ENCODE results near the gene N4BP2L2. TPM values are rescaled to one million over a fixed set of nuclear protein-coding genes. Genes with fewer than 3 reads are reported as not detected.

N4BP2L2 gene
- total and polyA plus RNA-seq, 2 of the 4 experiments (the other 2 are of a cell fraction), result 28.7 to 34.6 TPM

GRCh38 chr13:32542221-32542620 is 3.6 kb upstream of the N4BP2L2 start:
- no peak overlapping the region for H3K4me2 ChIP-seq (ENCODE audit: low read depth, low read length)
- ChIA-PET POLR2A (ENCODE audit: unreplicated experiment) (no interaction called here), CTCF (interaction anchor here (1.2 kb wide), 1 partner anchor 127 kb away, joined by 3 read pairs; no protein-coding TSS in a partner anchor)
- no peaks in the 10 kb centered on the region for H3K9me1 ChIP-seq (ENCODE audit: insufficient read depth, low read length)
- no peak overlapping the region for H2AK9ac ChIP-seq (replicated peaks; ENCODE audit: low read depth, low read length, poor library complexity)
- no peak overlapping the region for H3K23ac ChIP-seq (ENCODE audit: low read depth, low read length)
- dilution Hi-C loops (cut with HindIII; ENCODE audit: low sequenced_read_pairs, unreplicated experiment) (no loop called here), in situ Hi-C loops (cut with MboI; ENCODE audit: low sequenced_read_pairs) (no loop called here), intact Hi-C loops (cut with micrococcal nuclease) (no loop called here)
- no peak overlapping the region for H3K4me3 ChIP-seq (ENCODE audit: insufficient read depth, low read depth, low read length)
- no peaks in the 10 kb centered on the region for H3K9me3 ChIP-seq (ENCODE audit: control insufficient read depth, insufficient read depth, low read length)
- H2BK15ac ChIP-seq (ENCODE audit: low read depth, low read length), result no peak overlapping the region
- H3K9ac ChIP-seq (ENCODE audit: low read depth, low read length), result no peak overlapping the region
- no peak overlapping the region for H2BK120ac ChIP-seq (ENCODE audit: low read depth, low read length)
- no peak overlapping the region for H2BK20ac ChIP-seq (ENCODE audit: low read depth, low read length)
- no peak overlapping the region for H4K5ac ChIP-seq (ENCODE audit: low read depth, low read length)
- no peak overlapping the region for H2AFZ ChIP-seq (replicated peaks; ENCODE audit: low read length, poor library complexity)
- no peak for ATAC-seq (ENCODE audit: low read depth)
- H3K36me3 ChIP-seq (ENCODE audit: control insufficient read depth, insufficient read depth, low read length), result no peaks in the 10 kb centered on the region
- no CpG with 5 or more reads among the region's 2 CpGs for WGBS, 2 experiments (ENCODE audit: extremely low coverage in 2 of 2, insufficient read length in 1 of 2)
- peaks cover 2% of the 10 kb centered on the region; the same call in 1 of the 2 replicates for H3K27me3 ChIP-seq (ENCODE audit: control insufficient read depth, insufficient read depth, low read length)
- no peak overlapping the region for H4K8ac ChIP-seq (ENCODE audit: low read depth in 2 of 2, low read length in 2 of 2)
- no peak overlapping the region for H3K18ac ChIP-seq (ENCODE audit: low read depth, low read length)
- TF ChIP-seq CEBPB (IDR thresholded peaks at IDR 0.05; ENCODE audit: low read depth, low read length), result no peak
- no peak for TF ChIP-seq MAFK (IDR thresholded peaks at IDR 0.05; ENCODE audit: low read depth, low read length)
- TF ChIP-seq CHD1 (IDR thresholded peaks at IDR 0.05; ENCODE audit: low read depth, low read length), result no peak
- no peak for TF ChIP-seq CTCF (conservative IDR thresholded peaks at IDR 0.05; ENCODE audit: low read depth, low read length)
- no peak for TF ChIP-seq BHLHE40 (IDR thresholded peaks at IDR 0.05; ENCODE audit: low read depth, low read length)
- no peak for TF ChIP-seq ELK1 (IDR thresholded peaks at IDR 0.05; ENCODE audit: borderline replicate concordance, low read depth, low read length)
- TF ChIP-seq POLR2A (IDR thresholded peaks at IDR 0.05; ENCODE audit: low read depth, low read length), result no peak
- no peak for TF ChIP-seq MXI1 (IDR thresholded peaks at IDR 0.05; ENCODE audit: borderline replicate concordance, low read depth, low read length)
- no peak for TF ChIP-seq SMC3 (IDR thresholded peaks at IDR 0.05; ENCODE audit: low read depth, low read length)
- TF ChIP-seq MAZ (IDR thresholded peaks at IDR 0.05; ENCODE audit: borderline replicate concordance, low read depth, low read length), result no peak
- no peak for TF ChIP-seq NFE2L2 (IDR thresholded peaks at IDR 0.05; ENCODE audit: low read depth, low read length)
- no peak overlapping the region for H3K14ac ChIP-seq (replicated peaks; ENCODE audit: low read depth, low read length)
- no peak overlapping the region for H3K4ac ChIP-seq (ENCODE audit: low read depth, low read length)
- no peak overlapping the region for H2BK5ac ChIP-seq (ENCODE audit: low read depth, low read length, poor library complexity, severe bottlenecking)
- no peaks in the 10 kb centered on the region for H4K20me1 ChIP-seq (ENCODE audit: insufficient read depth, low read length)
- no peak overlapping the region for H2AK5ac ChIP-seq (ENCODE audit: low read depth, low read length)
- no peak overlapping the region for H3K27ac ChIP-seq (ENCODE audit: insufficient read depth, low read length)
- no peak overlapping the region for H3K56ac ChIP-seq (ENCODE audit: extremely low read depth, insufficient read depth, low read length)
- BruUV-seq (replicated peaks), result no TSS peak
- H3K4me1 ChIP-seq (ENCODE audit: control insufficient read depth, insufficient read depth, low read length), result no peaks in the 10 kb centered on the region
- no peak for DNase-seq
- H3K79me1 ChIP-seq (ENCODE audit: low read depth in 1 of 2, low read length in 2 of 2), result peaks cover 4 to 14% of the 10 kb centered on the region in 2 experiments
- H4K91ac ChIP-seq (ENCODE audit: insufficient read depth, low read depth, low read length), result no peak overlapping the region

All from IMR-90 (cell line).